ENCODE results near the gene MLLT11.
"Not testable (repeated sequence)": the region's sequence is repeated elsewhere in the genome, so short reads cannot be mapped to it uniquely, and the experiment has no call there.

The MLLT11 gene

DNA sequence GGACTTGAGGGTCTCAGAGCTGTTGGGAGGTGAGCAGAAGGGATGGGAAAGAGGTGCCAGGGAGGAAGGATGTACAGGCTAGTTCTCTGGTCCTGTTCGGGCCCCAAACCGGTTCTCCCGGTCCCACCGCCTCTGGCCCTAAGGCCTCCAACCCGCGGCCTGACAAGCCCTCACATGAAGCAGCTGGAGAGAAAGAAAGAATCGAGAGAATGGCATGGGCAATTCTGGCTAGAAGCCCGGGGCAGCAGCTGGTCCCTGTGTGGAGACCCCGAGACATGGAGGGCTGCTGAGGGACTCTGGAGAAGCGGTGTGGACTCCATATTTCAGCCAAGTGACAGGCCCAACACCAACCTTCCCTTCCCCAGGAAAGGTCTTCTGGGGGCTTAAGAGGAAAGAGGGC lies 1.5 kb upstream of the MLLT11 start:
- peak; percentile 24 to 67 for DNase-seq

DNA sequence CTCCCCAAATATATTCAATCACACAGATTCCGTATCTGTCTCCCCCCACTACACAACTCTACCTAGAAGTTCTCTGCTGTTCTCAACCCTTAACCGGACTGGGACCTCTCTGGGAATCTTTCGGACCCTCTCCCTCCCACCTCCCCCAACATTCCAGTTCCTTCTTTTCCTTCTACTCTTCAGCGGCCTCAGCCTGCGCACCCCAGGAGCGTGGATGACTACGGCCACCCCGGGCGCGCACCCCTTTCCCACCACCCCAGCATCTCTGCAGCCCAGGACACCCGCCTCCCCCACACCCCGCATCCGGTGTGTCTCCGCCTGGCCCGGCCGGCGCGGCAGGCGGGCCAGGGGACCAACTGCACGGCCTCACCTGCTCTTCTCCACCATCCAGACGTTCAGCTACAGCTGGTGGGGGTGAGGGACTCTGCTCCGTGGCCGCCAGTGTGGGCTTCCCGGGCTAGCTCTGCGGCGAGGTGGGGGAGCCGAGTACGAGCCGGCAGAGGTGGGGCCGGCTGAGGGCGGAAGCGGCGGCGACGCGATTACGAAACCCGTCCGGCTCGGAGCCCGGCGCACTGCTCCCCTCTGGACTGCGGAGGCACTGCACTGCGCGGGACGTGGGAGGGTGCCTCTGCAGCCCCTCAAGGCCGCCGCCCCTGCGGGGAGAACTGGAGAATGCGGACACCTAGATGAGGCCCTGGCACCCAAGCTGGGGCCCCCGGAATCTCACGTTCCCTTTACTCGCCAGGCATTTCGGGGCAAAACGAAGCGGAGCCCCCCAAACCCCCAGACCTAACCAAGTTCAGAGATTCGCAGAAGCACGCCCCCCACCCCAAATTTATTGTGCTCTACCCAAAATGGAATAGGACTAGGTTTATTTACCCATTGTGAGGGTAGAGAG lies 839 bp upstream of the MLLT11 start, which contains the start of gene CDC42SE1:
Gene CDC42SE1, minus strand, starts transcription at position 514 of the 898 bp plus-strand sequence. CDS start 3,892 bp downstream, outside the sequence.
- peak; percentile 93 to 96 for DNase-seq

GRCh38 chr1:151060657-151061421 lies 642 bp downstream of the MLLT11 start:
- peak; percentile 78 to 82 for DNase-seq

- DNase-seq: no peak
Measured at GRCh38 chr1:151061704-151062103, 1.5 kb downstream of the MLLT11 start.

- no peak for DNase-seq
Measured at GRCh38 chr1:151062741-151063371, 2.7 kb downstream of the MLLT11 start.

- DNase-seq: no peak
Measured at GRCh38 chr1:151065089-151065645, 5.0 kb downstream of the MLLT11 start.

DNA sequence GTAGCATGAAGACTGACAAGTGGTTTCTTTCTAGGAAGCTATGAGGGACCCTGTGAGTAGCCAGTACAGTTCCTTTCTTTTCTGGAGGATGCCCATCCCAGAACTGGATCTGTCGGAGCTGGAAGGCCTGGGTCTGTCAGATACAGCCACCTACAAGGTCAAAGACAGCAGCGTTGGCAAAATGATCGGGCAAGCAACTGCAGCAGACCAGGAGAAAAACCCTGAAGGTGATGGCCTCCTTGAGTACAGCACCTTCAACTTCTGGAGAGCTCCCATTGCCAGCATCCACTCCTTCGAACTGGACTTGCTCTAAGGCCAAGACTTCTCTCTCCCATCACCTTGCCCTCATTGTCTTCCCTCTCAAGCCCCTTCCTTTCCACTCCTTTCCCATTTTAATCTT lies 7.0 kb downstream of the MLLT11 start:
- no peak for DNase-seq

GRCh38 chr1:151069103-151069486 lies 8.9 kb downstream of the MLLT11 start:
- no peak for DNase-seq

DNA sequence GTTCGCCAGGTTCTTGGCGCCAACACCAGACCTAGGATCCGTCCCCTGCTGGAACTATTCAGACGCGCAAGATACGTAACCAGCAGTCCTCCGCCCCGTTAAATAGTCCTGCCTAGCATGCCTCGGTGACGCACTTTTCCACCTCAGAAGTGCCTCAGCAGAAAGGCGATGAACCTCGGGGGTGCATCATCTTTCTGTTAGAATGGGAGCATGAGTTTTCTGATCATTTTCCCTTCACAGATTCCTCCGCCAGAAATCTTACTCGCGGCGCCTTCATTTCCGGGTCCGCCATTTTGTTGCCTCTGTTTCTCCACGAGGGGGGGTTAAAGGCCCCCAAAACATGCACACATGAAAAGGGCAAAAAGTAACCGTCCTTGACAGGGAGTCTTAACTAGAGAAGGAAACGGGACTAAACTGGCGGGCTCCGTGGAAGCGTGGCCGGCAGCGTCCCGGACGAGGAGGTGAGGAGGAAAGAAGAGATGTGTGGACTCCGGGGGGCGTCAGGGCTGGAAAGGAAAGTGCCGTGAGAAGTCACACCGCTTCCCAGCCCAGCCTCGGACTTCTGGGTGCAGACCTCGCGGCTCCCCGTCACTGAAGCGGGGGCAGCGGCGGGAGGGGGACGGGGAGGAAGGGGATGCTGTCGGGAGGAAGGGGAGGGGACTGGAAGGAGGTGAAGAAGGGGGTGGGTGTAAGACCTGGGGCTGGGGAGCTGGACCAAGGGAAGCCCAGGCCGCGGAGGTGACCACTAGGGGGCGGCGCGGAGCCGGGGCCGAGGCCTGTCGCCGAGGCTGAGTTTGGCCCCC lies 10.5 kb downstream of the MLLT11 start, which contains the start of gene GABPB2:
Gene GABPB2, plus strand, starts transcription at position 288 of the 803 bp plus-strand sequence. CDS start 17,429 bp downstream, outside the sequence.
- peak in 1 of 2 experiments; percentile 23 for DNase-seq

DNA sequence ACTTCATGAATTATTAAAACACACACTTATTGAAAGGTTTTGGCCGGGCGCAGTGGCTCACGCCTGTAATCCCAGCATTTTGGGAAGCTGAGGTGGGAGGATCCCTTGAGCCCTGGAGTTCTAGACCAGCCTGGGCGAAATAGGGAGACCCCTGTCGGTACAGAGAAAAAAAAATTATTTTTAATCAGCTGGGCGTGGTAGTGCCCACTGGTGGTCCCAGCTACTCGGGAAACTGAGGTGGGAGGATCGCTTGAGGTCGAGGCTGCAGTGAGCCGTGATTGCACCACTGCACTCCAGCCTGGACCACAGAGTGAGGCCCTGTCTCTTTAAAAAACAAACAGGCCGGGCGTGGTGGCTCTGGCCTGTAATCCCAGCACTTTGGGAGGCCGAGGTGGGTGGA lies 12.0 kb downstream of the MLLT11 start:
- DNase-seq: no peak

- DNase-seq: no peak
Measured at GRCh38 chr1:151085953-151086559, 25.9 kb downstream of the MLLT11 start.

DNA sequence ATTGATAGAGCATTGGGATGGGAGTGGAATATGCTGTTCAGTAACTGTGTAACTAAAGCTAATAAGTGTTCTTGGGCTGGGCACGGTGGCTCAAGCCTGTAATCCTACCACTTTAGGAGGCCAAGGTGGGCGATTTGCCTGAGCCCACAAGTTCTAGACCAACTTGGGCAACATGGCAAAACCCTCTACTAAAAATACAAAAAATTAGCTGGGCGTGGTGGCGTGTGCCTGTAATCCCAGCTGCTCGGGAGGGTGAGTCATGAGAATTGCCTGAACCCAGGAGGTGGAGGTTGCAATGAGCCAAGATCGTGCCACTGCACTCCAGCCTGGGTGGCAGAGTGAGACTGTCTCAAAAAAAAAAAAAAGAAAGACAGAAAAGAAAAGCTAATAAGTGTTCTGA lies 37.2 kb downstream of the MLLT11 start:
- DNase-seq: not testable (repeated sequence)

DNA sequence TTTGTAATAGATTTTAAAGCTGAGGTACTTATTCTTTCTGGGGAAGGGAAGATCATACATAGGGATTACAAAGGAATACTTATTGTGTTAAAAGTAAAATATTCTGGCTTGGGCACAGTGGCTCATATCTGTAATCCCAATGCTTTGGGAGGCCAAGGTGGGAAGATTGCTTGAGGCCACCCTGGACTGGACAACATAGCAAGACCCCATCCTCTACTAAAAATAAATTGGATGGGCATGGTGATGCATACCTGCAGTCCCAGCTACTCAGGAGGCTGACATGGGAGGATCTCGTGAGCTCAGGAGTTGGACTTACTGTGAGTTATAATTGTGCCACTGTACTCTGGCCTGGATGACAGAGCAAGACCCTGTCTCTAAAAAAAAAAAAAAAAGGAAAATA lies 37.9 kb downstream of the MLLT11 start:
- no peak for DNase-seq

DNA sequence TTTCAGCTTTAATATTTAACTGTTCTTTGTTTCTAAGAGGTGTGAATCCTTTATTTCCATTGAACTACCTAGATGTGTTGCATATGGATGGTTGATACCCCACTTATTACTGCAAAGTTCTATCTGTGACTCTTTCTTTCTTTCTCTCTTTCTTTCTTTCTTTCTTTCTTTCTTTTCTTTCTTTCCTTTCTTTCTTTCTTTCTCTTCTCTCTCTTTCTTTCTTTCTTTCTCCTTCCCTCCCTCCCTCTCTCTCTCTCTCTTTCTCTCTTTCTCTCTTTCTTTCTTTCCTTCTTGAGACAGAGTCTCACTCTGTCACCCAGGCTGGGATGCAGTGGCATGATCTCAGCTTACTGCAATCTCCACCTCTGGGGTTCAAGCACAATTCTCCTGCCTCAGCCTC lies 44.4 kb downstream of the MLLT11 start:
- no peak for DNase-seq

GRCh38 chr1:151106894-151107293 lies 46.7 kb downstream of the MLLT11 start:
- no peak for DNase-seq

- DNase-seq: no peak
Measured at GRCh38 chr1:151108331-151108730, 48.1 kb downstream of the MLLT11 start.

GRCh38 chr1:151113877-151114276 lies 53.7 kb downstream of the MLLT11 start:
- DNase-seq: no peak

Data from SHP77 (cell line).